Neutrophil (primary cell): Measurements from ENCODE around the gene RNASEH1.

Experiments used
- H3K27ac ChIP-seq: fragments of 200-600 bp; sonication (generic); 2 replicates; pipeline ENCODE4 v1.5.1; 2016; ENCODE audit warnings: mild to moderate bottlenecking, moderate library complexity
- H3K27me3 ChIP-seq: fragments of 200-600 bp; sonication (generic); 2 replicates; pipeline ENCODE4 v1.6.0; 2016; ENCODE audit warnings: mild to moderate bottlenecking
- H3K36me3 ChIP-seq: fragments of 200-600 bp; sonication (generic); 2 replicates; pipeline ENCODE4 v1.5.1; 2017
- H3K4me1 ChIP-seq, 2 experiments: fragments of 200-600 bp in 1 of 2; sonication (generic) in 1 of 2; 1 replicate in 1 of 2; 2 replicates in 1 of 2; pipeline versions ENCODE4 v1.5.1 to v1.6.1; 2013 to 2016; ENCODE audit warnings: low read depth in 1 of 2, low read length in 1 of 2, mild to moderate bottlenecking in 1 of 2, moderate library complexity in 1 of 2; ENCODE audit not compliant: control insufficient read depth in 1 of 2, insufficient read depth in 1 of 2
- H3K4me3 ChIP-seq, 2 experiments: fragments of 200-600 bp in 1 of 2; sonication (generic) in 1 of 2; 1 replicate in 1 of 2; 2 replicates in 1 of 2; pipeline ENCODE4 v1.5.1; 2013 to 2016; ENCODE audit warnings: low read depth in 1 of 2, low read length in 1 of 2, mild to moderate bottlenecking in 1 of 2, moderate library complexity in 1 of 2
- H3K9me3 ChIP-seq: fragments of 200-600 bp; sonication (generic); 2 replicates; pipeline ENCODE4 v1.5.1; 2016
- TF ChIP-seq, protein P1 (sequence below): fragments of 200-600 bp; sonication (generic); IDR thresholded peaks from 2 replicates; pipeline ENCODE4 v1.5.1; 2016; ENCODE audit warnings: antibody characterized with exemption

The RNASEH1 gene

GRCh38 chr2:3542107-3542506 is 16.0 kb downstream of the RNASEH1 start:
- Histone ChIP-seq H3K4me1 (no peaks in the 10 kb centered on the region), H3K9me3 (no peaks in the 10 kb centered on the region), H3K27me3 (no peaks in the 10 kb centered on the region), H3K36me3 (peaks cover 54% of the 10 kb centered on the region), H3K27ac (no peak overlapping the region), H3K4me3 (no peak overlapping the region)
- TF ChIP-seq, protein P1, sequence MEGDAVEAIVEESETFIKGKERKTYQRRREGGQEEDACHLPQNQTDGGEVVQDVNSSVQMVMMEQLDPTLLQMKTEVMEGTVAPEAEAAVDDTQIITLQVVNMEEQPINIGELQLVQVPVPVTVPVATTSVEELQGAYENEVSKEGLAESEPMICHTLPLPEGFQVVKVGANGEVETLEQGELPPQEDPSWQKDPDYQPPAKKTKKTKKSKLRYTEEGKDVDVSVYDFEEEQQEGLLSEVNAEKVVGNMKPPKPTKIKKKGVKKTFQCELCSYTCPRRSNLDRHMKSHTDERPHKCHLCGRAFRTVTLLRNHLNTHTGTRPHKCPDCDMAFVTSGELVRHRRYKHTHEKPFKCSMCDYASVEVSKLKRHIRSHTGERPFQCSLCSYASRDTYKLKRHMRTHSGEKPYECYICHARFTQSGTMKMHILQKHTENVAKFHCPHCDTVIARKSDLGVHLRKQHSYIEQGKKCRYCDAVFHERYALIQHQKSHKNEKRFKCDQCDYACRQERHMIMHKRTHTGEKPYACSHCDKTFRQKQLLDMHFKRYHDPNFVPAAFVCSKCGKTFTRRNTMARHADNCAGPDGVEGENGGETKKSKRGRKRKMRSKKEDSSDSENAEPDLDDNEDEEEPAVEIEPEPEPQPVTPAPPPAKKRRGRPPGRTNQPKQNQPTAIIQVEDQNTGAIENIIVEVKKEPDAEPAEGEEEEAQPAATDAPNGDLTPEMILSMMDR: no peak

DNA sequence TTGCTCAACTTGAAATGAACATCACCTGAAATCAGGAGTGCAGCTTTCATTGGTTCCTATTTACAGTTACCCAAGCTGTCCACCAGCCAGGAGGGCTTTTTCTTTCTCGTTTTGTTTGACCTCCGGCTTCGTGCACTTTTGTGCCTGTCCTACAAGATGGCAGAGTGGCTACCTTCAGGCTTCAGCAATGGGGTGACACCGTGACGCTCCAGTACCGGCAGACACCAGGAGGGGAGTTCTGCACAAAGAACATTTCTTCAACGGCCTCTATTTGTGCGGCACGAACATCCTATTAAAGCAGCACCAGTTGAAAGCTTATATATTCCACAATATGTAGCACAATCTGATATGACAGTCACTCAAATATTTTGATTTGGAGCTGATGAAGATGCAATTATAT is 18.3 kb downstream of the RNASEH1 start:
- TF ChIP-seq, protein P1: no peak
- Histone ChIP-seq H3K4me3 (no peak overlapping the region), H3K36me3 (peaks cover 34% of the 10 kb centered on the region), H3K27me3 (no peaks in the 10 kb centered on the region), H3K4me1 (peaks cover 2 to 4% of the 10 kb centered on the region in 2 experiments), H3K9me3 (no peaks in the 10 kb centered on the region), H3K27ac (no peak overlapping the region)

DNA sequence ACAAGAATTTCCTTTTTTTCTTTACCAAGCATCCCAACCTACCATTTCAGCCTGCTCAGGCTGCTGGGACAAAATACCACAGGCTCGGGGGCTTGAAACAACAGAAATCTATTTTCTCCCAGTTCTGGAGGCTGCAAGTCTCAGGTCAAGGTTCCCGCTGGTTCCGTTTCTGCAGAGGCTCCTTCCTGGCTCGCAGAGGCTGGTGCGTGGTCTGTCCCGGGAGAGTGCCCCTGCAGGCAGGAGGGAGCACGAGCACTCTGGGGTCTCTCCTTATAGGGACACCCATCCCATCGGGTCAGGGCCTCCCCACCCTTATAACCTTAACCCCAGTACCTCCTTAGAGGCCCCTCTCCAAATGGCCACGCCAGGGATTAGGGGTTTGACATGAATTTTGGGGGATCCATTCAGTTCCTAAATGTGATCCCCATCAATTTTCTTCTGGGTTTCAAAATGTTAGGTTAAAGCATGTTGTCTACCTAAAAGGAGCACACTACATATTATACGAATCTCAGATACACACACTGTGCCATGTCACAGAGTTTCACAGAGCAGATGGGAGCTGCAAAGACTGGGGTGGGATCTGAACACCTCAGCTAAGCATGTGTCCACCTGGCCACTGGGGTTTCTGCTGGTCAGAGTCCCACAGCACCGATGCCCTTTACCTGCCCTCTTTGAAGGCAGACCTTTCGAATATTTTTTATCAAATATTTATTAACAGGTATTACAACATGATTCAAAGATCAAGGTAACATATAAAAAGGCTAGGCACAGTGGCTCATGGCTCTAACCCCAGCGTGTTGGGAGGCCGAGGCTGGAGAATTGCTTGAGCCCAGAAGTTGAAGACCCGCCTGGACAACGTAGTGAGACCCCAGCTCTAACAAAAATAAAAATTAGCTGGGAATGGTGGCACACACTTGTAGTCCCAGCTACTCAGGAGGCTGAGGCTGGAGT is 21.2 kb downstream of the RNASEH1 start:
- Histone ChIP-seq H3K27ac (no peak overlapping the region), H3K4me3 (no peak overlapping the region), H3K27me3 (no peaks in the 10 kb centered on the region), H3K4me1 (peaks cover 2 to 4% of the 10 kb centered on the region in 2 experiments), H3K9me3 (no peaks in the 10 kb centered on the region), H3K36me3 (peaks cover 6% of the 10 kb centered on the region)
- TF ChIP-seq, protein P1: no peak

DNA sequence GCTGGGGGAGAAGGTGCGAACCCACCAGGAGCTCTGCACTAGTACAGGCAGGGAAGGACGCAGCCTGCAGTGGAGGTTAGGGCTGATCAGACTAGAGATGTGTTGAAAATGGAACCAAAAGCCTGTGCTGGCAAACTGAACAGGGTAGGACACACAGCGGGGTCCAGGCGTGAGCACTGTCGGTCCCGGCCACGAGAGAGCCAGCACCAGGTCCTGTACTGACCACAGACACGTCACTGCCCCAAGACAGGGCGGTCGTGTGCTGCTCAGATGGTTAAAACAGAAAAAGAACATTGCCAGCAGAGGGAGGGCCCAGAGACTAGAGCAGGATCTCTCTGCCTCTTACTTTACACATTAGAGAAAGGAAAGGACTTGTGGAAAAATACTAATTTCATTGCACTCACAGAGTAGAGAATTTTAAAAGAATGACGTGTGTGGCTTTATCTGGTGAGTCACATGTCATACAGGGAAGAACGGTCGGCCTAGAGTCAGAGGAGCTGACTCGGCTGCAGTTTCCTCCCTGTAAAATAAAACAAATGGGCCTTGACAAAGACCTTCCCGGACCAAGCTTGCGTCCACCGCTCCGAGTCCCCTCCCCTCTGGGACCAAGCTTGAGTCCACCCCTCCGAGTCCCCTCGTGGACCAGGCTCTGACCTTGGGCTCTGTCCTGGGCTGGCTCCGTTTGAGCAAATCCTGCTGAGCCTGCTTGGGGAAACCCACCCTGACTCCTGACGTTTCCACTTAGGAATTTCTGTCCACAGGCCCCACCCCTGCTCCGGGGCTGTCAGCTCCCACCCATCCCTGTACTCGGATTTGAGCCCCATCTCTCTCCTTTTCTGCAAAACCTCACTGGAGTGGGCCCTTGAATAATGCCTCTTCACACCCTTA is 22.1 kb downstream of the RNASEH1 start:
- Histone ChIP-seq H3K36me3 (no peaks in the 10 kb centered on the region), H3K4me1 (peaks cover 2 to 4% of the 10 kb centered on the region in 2 experiments), H3K27ac (no peak overlapping the region), H3K27me3 (no peaks in the 10 kb centered on the region), H3K9me3 (no peaks in the 10 kb centered on the region), H3K4me3 (no peak overlapping the region)
- TF ChIP-seq, protein P1: no peak

DNA sequence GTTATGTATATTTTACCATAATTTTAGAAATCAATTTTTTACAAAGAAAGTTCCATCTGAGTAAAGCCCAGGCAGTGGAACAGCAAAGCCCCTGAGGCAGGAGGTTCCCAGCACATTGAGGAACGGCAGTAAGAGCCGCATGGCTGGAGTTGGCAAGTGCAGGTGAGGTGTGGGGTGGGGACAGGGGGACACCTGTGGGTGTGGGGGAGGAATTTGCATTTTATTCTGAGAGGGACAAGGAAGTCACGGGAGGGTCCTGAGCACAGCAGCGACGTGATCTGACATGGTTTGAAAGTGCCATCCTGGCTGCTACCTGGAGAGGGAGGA is 22.7 kb downstream of the RNASEH1 start:
- Histone ChIP-seq H3K4me3 (no peak overlapping the region), H3K4me1 (peaks cover 2 to 4% of the 10 kb centered on the region in 2 experiments), H3K27me3 (no peaks in the 10 kb centered on the region), H3K36me3 (no peaks in the 10 kb centered on the region), H3K27ac (no peak overlapping the region), H3K9me3 (no peaks in the 10 kb centered on the region)
- TF ChIP-seq, protein P1: no peak
